ENCODE results near the gene CHMP1B. TPM values are rescaled to one million over a fixed set of nuclear protein-coding genes. Genes with fewer than 3 reads are reported as not detected.

Gene CHMP1B
- total RNA-seq: 22.7 and 24.4 TPM in 2 replicates

- H3K27me3 Mint-ChIP-seq: peaks cover 2% of the 10 kb centered on the region
- H3K4me1 Mint-ChIP-seq: peaks cover 24% of the 10 kb centered on the region
- intact Hi-C loops (cut with micrococcal nuclease): loop anchor here (1.0 to 10.0 kb wide), 7 partner anchors 57 to 1939 kb away; partner anchors contain the start of genes AFG3L2, IMPA2, MPPE1 and NAPG
- peak within 1 kb of the TSS; percentile 99 for H3K4me3 Mint-ChIP-seq
- H3K36me3 Mint-ChIP-seq (ENCODE audit: low read depth): peaks cover 13% of the 10 kb centered on the region
- DNase-seq: peak; percentile 99
- H3K9me3 Mint-ChIP-seq: no peaks in the 10 kb centered on the region
- peak within 1 kb of the TSS; percentile 100 for H3K27ac Mint-ChIP-seq
Measured at GRCh38 chr18:11851146-11851805, at the start of gene CHMP1B. Gene CHMP1B, plus strand, starts transcription at chr18:11851413. Its CDS starts 99 bp downstream, at chr18:11851512.

GRCh38 chr18:11801573-11801972 is 49.6 kb upstream of the CHMP1B start:
- Mint-ChIP-seq H3K4me3 (no peak overlapping the region), H3K4me1 (peaks cover 4% of the 10 kb centered on the region), H3K36me3 (ENCODE audit: low read depth) (no peaks in the 10 kb centered on the region), H3K9me3 (no peaks in the 10 kb centered on the region), H3K27ac (no peak overlapping the region), H3K27me3 (peaks cover 3% of the 10 kb centered on the region)
- no peak for DNase-seq
- intact Hi-C loops (cut with micrococcal nuclease): no loop called here

- no peak for DNase-seq
- no peaks in the 10 kb centered on the region for H3K36me3 Mint-ChIP-seq (ENCODE audit: low read depth)
- peaks cover 4% of the 10 kb centered on the region for H3K4me1 Mint-ChIP-seq
- H3K27me3 Mint-ChIP-seq: peaks cover 3% of the 10 kb centered on the region
- intact Hi-C loops (cut with micrococcal nuclease): no loop called here
- no peak overlapping the region for H3K4me3 Mint-ChIP-seq
- H3K9me3 Mint-ChIP-seq: no peaks in the 10 kb centered on the region
- no peak overlapping the region for H3K27ac Mint-ChIP-seq
Measured at GRCh38 chr18:11802158-11802557, 49.1 kb upstream of the CHMP1B start.

GRCh38 chr18:11802586-11802985 is 48.6 kb upstream of the CHMP1B start:
- Mint-ChIP-seq H3K27ac (no peak overlapping the region), H3K4me1 (peaks cover 4% of the 10 kb centered on the region), H3K36me3 (ENCODE audit: low read depth) (no peaks in the 10 kb centered on the region), H3K9me3 (no peaks in the 10 kb centered on the region), H3K4me3 (no peak overlapping the region), H3K27me3 (peaks cover 3% of the 10 kb centered on the region)
- DNase-seq: no peak
- intact Hi-C loops (cut with micrococcal nuclease): no loop called here

GRCh38 chr18:11807233-11807632 is 44.0 kb upstream of the CHMP1B start:
- H3K36me3 Mint-ChIP-seq (ENCODE audit: low read depth): no peaks in the 10 kb centered on the region

GRCh38 chr18:11808001-11808855 is 43.0 kb upstream of the CHMP1B start:
- peaks cover 3% of the 10 kb centered on the region for H3K27me3 Mint-ChIP-seq
- intact Hi-C loops (cut with micrococcal nuclease): no loop called here
- no peak for DNase-seq

More at GRCh38 chr18:11807233-11807632, 44.0 kb upstream of the CHMP1B start:
- intact Hi-C loops (cut with micrococcal nuclease): no loop called here
- no peaks in the 10 kb centered on the region for H3K4me1 Mint-ChIP-seq
- no peak for DNase-seq
- no peak overlapping the region for H3K27ac Mint-ChIP-seq
- no peak overlapping the region for H3K4me3 Mint-ChIP-seq
- no peaks in the 10 kb centered on the region for H3K9me3 Mint-ChIP-seq
- H3K27me3 Mint-ChIP-seq: peaks cover 3% of the 10 kb centered on the region

GRCh38 chr18:11809895-11810294 is 41.3 kb upstream of the CHMP1B start:
- H3K9me3 Mint-ChIP-seq: no peaks in the 10 kb centered on the region
- DNase-seq: no peak
- no peaks in the 10 kb centered on the region for H3K4me1 Mint-ChIP-seq
- H3K27ac Mint-ChIP-seq: no peak overlapping the region
- intact Hi-C loops (cut with micrococcal nuclease): no loop called here
- no peak overlapping the region for H3K4me3 Mint-ChIP-seq
- H3K36me3 Mint-ChIP-seq (ENCODE audit: low read depth): no peaks in the 10 kb centered on the region
- H3K27me3 Mint-ChIP-seq: peaks cover 6% of the 10 kb centered on the region

More at GRCh38 chr18:11808001-11808855, 43.0 kb upstream of the CHMP1B start:
- Mint-ChIP-seq H3K9me3 (no peaks in the 10 kb centered on the region), H3K4me3 (no peak overlapping the region), H3K27ac (no peak overlapping the region), H3K36me3 (ENCODE audit: low read depth) (no peaks in the 10 kb centered on the region), H3K4me1 (no peaks in the 10 kb centered on the region)

GRCh38 chr18:11810379-11810778 is 40.8 kb upstream of the CHMP1B start:
- intact Hi-C loops (cut with micrococcal nuclease): no loop called here
- no peak overlapping the region for H3K4me3 Mint-ChIP-seq
- no peaks in the 10 kb centered on the region for H3K9me3 Mint-ChIP-seq
- no peaks in the 10 kb centered on the region for H3K4me1 Mint-ChIP-seq
- no peaks in the 10 kb centered on the region for H3K36me3 Mint-ChIP-seq (ENCODE audit: low read depth)
- peaks cover 6% of the 10 kb centered on the region for H3K27me3 Mint-ChIP-seq
- H3K27ac Mint-ChIP-seq: no peak overlapping the region
- no peak for DNase-seq

- H3K9me3 Mint-ChIP-seq: no peaks in the 10 kb centered on the region
- intact Hi-C loops (cut with micrococcal nuclease): no loop called here
- no peaks in the 10 kb centered on the region for H3K36me3 Mint-ChIP-seq (ENCODE audit: low read depth)
- peaks cover 3% of the 10 kb centered on the region for H3K27me3 Mint-ChIP-seq
- no peaks in the 10 kb centered on the region for H3K4me1 Mint-ChIP-seq
- no peak overlapping the region for H3K27ac Mint-ChIP-seq
- no peak for DNase-seq
- no peak overlapping the region for H3K4me3 Mint-ChIP-seq
Measured at GRCh38 chr18:11811009-11811408, 40.2 kb upstream of the CHMP1B start.

GRCh38 chr18:11817229-11817628 is 34.0 kb upstream of the CHMP1B start:
- Mint-ChIP-seq H3K27ac (no peak overlapping the region), H3K27me3 (peaks cover 5% of the 10 kb centered on the region), H3K4me3 (no peak overlapping the region), H3K9me3 (no peaks in the 10 kb centered on the region), H3K36me3 (ENCODE audit: low read depth) (no peaks in the 10 kb centered on the region), H3K4me1 (no peaks in the 10 kb centered on the region)
- intact Hi-C loops (cut with micrococcal nuclease): no loop called here
- no peak for DNase-seq

GRCh38 chr18:11818486-11819203 is 32.6 kb upstream of the CHMP1B start:
- H3K27ac Mint-ChIP-seq: peak overlapping the region; percentile 34
- H3K27me3 Mint-ChIP-seq: peaks cover 3% of the 10 kb centered on the region
- H3K36me3 Mint-ChIP-seq (ENCODE audit: low read depth): no peaks in the 10 kb centered on the region
- no peaks in the 10 kb centered on the region for H3K4me1 Mint-ChIP-seq
- no peak for DNase-seq
- H3K4me3 Mint-ChIP-seq: no peak overlapping the region
- H3K9me3 Mint-ChIP-seq: no peaks in the 10 kb centered on the region
- intact Hi-C loops (cut with micrococcal nuclease): no loop called here

GRCh38 chr18:11819938-11820337 is 31.3 kb upstream of the CHMP1B start:
- H3K4me3 Mint-ChIP-seq: no peak overlapping the region

GRCh38 chr18:11820697-11821096 is 30.5 kb upstream of the CHMP1B start:
- intact Hi-C loops (cut with micrococcal nuclease): no loop called here
- Mint-ChIP-seq H3K4me3 (no peak overlapping the region), H3K27me3 (peaks cover 2% of the 10 kb centered on the region), H3K27ac (no peak overlapping the region), H3K36me3 (ENCODE audit: low read depth) (no peaks in the 10 kb centered on the region), H3K4me1 (no peaks in the 10 kb centered on the region), H3K9me3 (no peaks in the 10 kb centered on the region)
- no peak for DNase-seq

More at GRCh38 chr18:11819938-11820337, 31.3 kb upstream of the CHMP1B start:
- H3K27me3 Mint-ChIP-seq: peaks cover 2% of the 10 kb centered on the region
- no peak overlapping the region for H3K27ac Mint-ChIP-seq
- no peak for DNase-seq
- H3K9me3 Mint-ChIP-seq: no peaks in the 10 kb centered on the region
- intact Hi-C loops (cut with micrococcal nuclease): no loop called here
- H3K36me3 Mint-ChIP-seq (ENCODE audit: low read depth): no peaks in the 10 kb centered on the region
- H3K4me1 Mint-ChIP-seq: no peaks in the 10 kb centered on the region

- intact Hi-C loops (cut with micrococcal nuclease): no loop called here
- Mint-ChIP-seq H3K27me3 (peaks cover 2% of the 10 kb centered on the region), H3K36me3 (ENCODE audit: low read depth) (no peaks in the 10 kb centered on the region), H3K9me3 (no peaks in the 10 kb centered on the region), H3K4me3 (no peak overlapping the region), H3K4me1 (no peaks in the 10 kb centered on the region), H3K27ac (no peak overlapping the region)
- DNase-seq: no peak
Measured at GRCh38 chr18:11821208-11821607, 30.0 kb upstream of the CHMP1B start.
